AG04449 (cell line): ENCODE results near the gene MYOF.

Experiments
- CTCF ChIA-PET: fragments of 350-600 bp; formaldehyde crosslinking; extraction: SDS; loops from one replicate; lab custom pipeline; 2021; ENCODE audit warnings: antibody characterized with exemption; lab: Yijun Ruan, JAX
- POLR2A ChIA-PET: fragments of 400-600, 350-600 bp; formaldehyde crosslinking; extraction: SDS; loops from one replicate; lab custom pipeline; 2020; ENCODE audit warnings: antibody characterized with exemption, inconsistent platforms; lab: Yijun Ruan, JAX
- DNase-seq: peaks from one replicate; pipeline ENCODE4 v3.0.0-alpha.2; 2010; ENCODE audit warnings: low read depth, low spot score
- H3K4me3 ChIP-seq: 2 replicates; pipeline ENCODE4 v1.5.1; 2011; ENCODE audit warnings: low read depth, mild to moderate bottlenecking, control low read depth, low read length
- CTCF ChIP-seq: IDR thresholded peaks from one replicate; pipeline ENCODE4 v1.5.1; 2011; ENCODE audit warnings: mild to moderate bottlenecking, moderate library complexity, low read length, control low read depth, inconsistent platforms; ENCODE audit not compliant: insufficient read depth; ENCODE audit errors: missing control alignments

MYOF gene

GRCh38 chr10:93271347-93271746 lies 210.8 kb downstream of the MYOF start:
- H3K4me3 ChIP-seq, result no peak overlapping the region
- no peak for TF ChIP-seq CTCF
- POLR2A ChIA-PET, result no interaction called here
- no peak for DNase-seq
- CTCF ChIA-PET, result no interaction called here

- CTCF ChIA-PET, result no interaction called here
- no peak overlapping the region for H3K4me3 ChIP-seq
- TF ChIP-seq CTCF, result no peak
- no peak for DNase-seq
- POLR2A ChIA-PET, result no interaction called here
Observed at GRCh38 chr10:93269281-93269680, 212.9 kb downstream of the MYOF start.

GRCh38 chr10:93268021-93268420 lies 214.1 kb downstream of the MYOF start:
- no peak for DNase-seq
- ChIA-PET CTCF (interaction anchor here (1.5 to 3.0 kb wide), 2 partner anchors 12 to 188 kb away, joined by 3 to 9 read pairs; no protein-coding TSS in a partner anchor), POLR2A (no interaction called here)
- no peak overlapping the region for H3K4me3 ChIP-seq
- TF ChIP-seq CTCF, result no peak

- POLR2A ChIA-PET, result no interaction called here
- CTCF ChIA-PET, result interaction anchor here (1.5 to 3.0 kb wide), 2 partner anchors 12 to 188 kb away, joined by 3 to 9 read pairs; no protein-coding TSS in a partner anchor
- DNase-seq, result no peak
- no peak for TF ChIP-seq CTCF
- no peak overlapping the region for H3K4me3 ChIP-seq
Observed at GRCh38 chr10:93267521-93267920, 214.6 kb downstream of the MYOF start.

GRCh38 chr10:93266858-93267257 lies 215.3 kb downstream of the MYOF start:
- H3K4me3 ChIP-seq, result no peak overlapping the region
- CTCF ChIA-PET, result interaction anchor here (1.5 to 3.0 kb wide), 2 partner anchors 13 to 187 kb away, joined by 3 to 9 read pairs; no protein-coding TSS in a partner anchor
- POLR2A ChIA-PET, result no interaction called here
- TF ChIP-seq CTCF, result no peak
- no peak for DNase-seq

GRCh38 chr10:93261961-93262610 lies 220.0 kb downstream of the MYOF start:
- no peak overlapping the region for H3K4me3 ChIP-seq
- ChIA-PET POLR2A (no interaction called here), CTCF (interaction anchor here (0.6 to 0.8 kb wide), 2 partner anchors 38 to 181 kb away, joined by 3 read pairs; no protein-coding TSS in a partner anchor)
- DNase-seq, result no peak
- TF ChIP-seq CTCF, result no peak
